Endothelial cell of umbilical vein (primary cell): ENCODE measurements around the gene KIF26B. TPM values are rescaled to one million over a fixed set of nuclear protein-coding genes. Genes with fewer than 3 reads are reported as not detected.

Experiments used
- BruUV-seq: library from RNA; stranded (reverse); fragments of 400-500 nt; replicated peaks from 2 replicates; lab custom pipeline; 2021; lab: Mats Ljungman, UMichigan
- CTCF ChIA-PET: fragments of 300-600, 350-600 bp; sonication (Branson Sonifier 250); formaldehyde crosslinking; loops from one replicate; lab custom pipeline; 2021; ENCODE audit warnings: antibody characterized with exemption, inconsistent platforms; lab: Charles Lee
- POLR2A ChIA-PET: fragments of 300-600, 350-600 bp; sonication (Branson Sonifier 250); formaldehyde crosslinking; loops from one replicate; lab custom pipeline; 2021; ENCODE audit warnings: antibody characterized with exemption, inconsistent platforms; lab: Charles Lee
- DNase-seq: peaks from one replicate; pipeline ENCODE4 v3.0.0-alpha.2; 2011; ENCODE audit warnings: low read depth, low spot score
- FAIRE-seq: peaks from 2 replicates; lab custom pipeline; 2011; peaks lifted over from hg19 to GRCh38; lab: Jason Lieb, UNC
- H2AFZ ChIP-seq: 2 replicates; pipeline ENCODE4 v1.6.0; 2012; ENCODE audit warnings: low read depth, low read length, control low read depth, inconsistent platforms
- H3K27ac ChIP-seq: 2 replicates; pipeline ENCODE4 v1.5.1; 2011; ENCODE audit warnings: low read depth, mild to moderate bottlenecking, control low read depth, low read length, moderate library complexity; ENCODE audit not compliant: insufficient read depth
- H3K27me3 ChIP-seq, 2 experiments: 2 replicates each; pipeline versions ENCODE4 v1.6.0 to v1.6.1; 2011; ENCODE audit warnings: low read length in 2 of 2, mixed read lengths in 1 of 2; ENCODE audit not compliant: control insufficient read depth in 2 of 2, insufficient read depth in 2 of 2
- H3K36me3 ChIP-seq, 2 experiments: 2 replicates in 1 of 2; 3 replicates in 1 of 2; pipeline ENCODE4 v1.5.1; 2011; ENCODE audit warnings: low read length in 2 of 2, mild to moderate bottlenecking in 1 of 2, moderate library complexity in 1 of 2; ENCODE audit not compliant: control insufficient read depth in 2 of 2, insufficient read depth in 2 of 2; ENCODE audit errors: extremely low read depth in 1 of 2
- H3K4me1 ChIP-seq: 3 replicates; pipeline ENCODE4 v1.5.1; 2011; ENCODE audit warnings: mild to moderate bottlenecking, low read length; ENCODE audit not compliant: control insufficient read depth, insufficient read depth; ENCODE audit errors: extremely low read depth
- H3K4me2 ChIP-seq: 2 replicates; pipeline ENCODE4 v1.6.1; 2011; ENCODE audit warnings: low read length, control low read depth, mixed read lengths; ENCODE audit not compliant: insufficient read depth
- H3K4me3 ChIP-seq, 3 experiments: fragments of 200-600 bp in 1 of 3; sonication (generic), shearing (Covaris generic) in 1 of 3; replicated peaks in 1 of 3; 2 replicates each; pipeline ENCODE4 v1.5.1; 2011 to 2016; ENCODE audit warnings: control low read depth in 3 of 3, low read length in 3 of 3, mild to moderate bottlenecking in 2 of 3, inconsistent platforms in 1 of 3, low read depth in 1 of 3, moderate library complexity in 1 of 3; ENCODE audit not compliant: insufficient read depth in 1 of 3
- H3K79me2 ChIP-seq: 2 replicates; pipeline ENCODE4 v1.6.0; 2012; ENCODE audit warnings: low read length, inconsistent platforms; ENCODE audit not compliant: control insufficient read depth, insufficient read depth
- H3K9ac ChIP-seq: replicated peaks from 2 replicates; pipeline ENCODE3; 2011; ENCODE audit warnings: low read length, control low read depth; ENCODE audit not compliant: insufficient read depth; ENCODE audit errors: extremely low read depth
- H3K9me1 ChIP-seq: replicated peaks from 3 replicates; pipeline ENCODE4 v1.6.0; 2011; ENCODE audit warnings: mild to moderate bottlenecking, low read length; ENCODE audit not compliant: control insufficient read depth, insufficient read depth; ENCODE audit errors: extremely low read depth
- H3K9me3 ChIP-seq: replicated peaks from 2 replicates; pipeline ENCODE4 v1.5.1; 2012; ENCODE audit warnings: low read length, inconsistent platforms; ENCODE audit not compliant: control insufficient read depth, insufficient read depth
- H4K20me1 ChIP-seq: replicated peaks from 2 replicates; pipeline ENCODE3; 2011; ENCODE audit warnings: mild to moderate bottlenecking, low read length; ENCODE audit not compliant: control insufficient read depth, insufficient read depth; ENCODE audit errors: extremely low read depth
- EZH2 ChIP-seq: IDR thresholded peaks from 2 replicates; pipeline ENCODE4 v1.6.1; 2012; ENCODE audit warnings: borderline replicate concordance, low read depth, mild to moderate bottlenecking, moderate library complexity, low read length, inconsistent platforms; ENCODE audit not compliant: severe bottlenecking
- FOS ChIP-seq: IDR thresholded peaks from 2 replicates; pipeline ENCODE4 v1.6.1; 2011; ENCODE audit warnings: mild to moderate bottlenecking, low read length, moderate library complexity, borderline replicate concordance; ENCODE audit not compliant: insufficient read depth
- GATA2 ChIP-seq: IDR thresholded peaks from 2 replicates; pipeline ENCODE4 v1.7.0; 2011; ENCODE audit warnings: low read depth, mild to moderate bottlenecking, moderate library complexity, mixed read lengths, low read length; ENCODE audit not compliant: insufficient read length, insufficient read depth
- JUN ChIP-seq: IDR thresholded peaks from 2 replicates; pipeline ENCODE4 v1.6.1; 2011; ENCODE audit warnings: borderline replicate concordance, low read depth; ENCODE audit not compliant: insufficient read length, insufficient read depth
- MYC ChIP-seq: IDR thresholded peaks from one replicate; pipeline ENCODE4 v1.6.1; 2011; ENCODE audit warnings: mild to moderate bottlenecking, low read depth, low read length
- POLR2A ChIP-seq: IDR thresholded peaks from 2 replicates; pipeline ENCODE4 v1.6.1; 2012; ENCODE audit warnings: low read depth, mild to moderate bottlenecking, control low read depth, low read length
- dilution Hi-C: fragments of 300-500 bp; cut with MboI; formaldehyde crosslinking; loops from one replicate; pipeline ENCODE4 v1.15.0; 2019; ENCODE audit warnings: low sequenced_read_pairs; ENCODE audit not compliant: extremely low pct_ligation_motif_present
- intact Hi-C: fragments of 100-400 bp; cut with micrococcal nuclease; formaldehyde crosslinking; loops from one replicate; pipeline ENCODE4 v1.10.0; 2022
- polyA plus RNA-seq, 4 experiments: library from polyadenylated mRNA; depleted of rRNA in 3 of 4; stranded (reverse) in 3 of 4; unstranded in 1 of 4; fragments of >200 nt; gene quantifications; 2 replicates each; pipeline versions ENCODE4 v1.2.1 to v1.2.3, GENCODE V29; 2011 to 2012; ENCODE audit warnings: missing spikeins in 1 of 4
- total RNA-seq: library from RNA; stranded (reverse); gene quantifications from 2 replicates; pipeline ENCODE4 v1.2.3, GENCODE V29; 2021
- TF ChIP-seq, protein P1 (sequence below), 2 donors: IDR thresholded peaks; 1 replicate in 1 of 2; 2 replicates in 1 of 2; pipeline ENCODE4 v1.5.1; 2011; ENCODE audit warnings: low read length in 2 of 2, mild to moderate bottlenecking in 2 of 2, moderate library complexity in 2 of 2, control low read depth in 1 of 2, inconsistent platforms in 1 of 2, low read depth in 1 of 2; ENCODE audit not compliant: insufficient read depth in 1 of 2; ENCODE audit errors: extremely low read depth in 1 of 2
- TF ChIP-seq, protein P2 (sequence below): IDR thresholded peaks from 2 replicates; pipeline ENCODE4 v1.6.1; 2011; ENCODE audit not compliant: insufficient read depth, insufficient read length

The KIF26B gene
- total and polyA plus RNA-seq, 2 donors (not counting 3 experiments of a cell fraction or from before 2014, with no cell fraction given) = 0.04 to 0.49 TPM

DNA sequence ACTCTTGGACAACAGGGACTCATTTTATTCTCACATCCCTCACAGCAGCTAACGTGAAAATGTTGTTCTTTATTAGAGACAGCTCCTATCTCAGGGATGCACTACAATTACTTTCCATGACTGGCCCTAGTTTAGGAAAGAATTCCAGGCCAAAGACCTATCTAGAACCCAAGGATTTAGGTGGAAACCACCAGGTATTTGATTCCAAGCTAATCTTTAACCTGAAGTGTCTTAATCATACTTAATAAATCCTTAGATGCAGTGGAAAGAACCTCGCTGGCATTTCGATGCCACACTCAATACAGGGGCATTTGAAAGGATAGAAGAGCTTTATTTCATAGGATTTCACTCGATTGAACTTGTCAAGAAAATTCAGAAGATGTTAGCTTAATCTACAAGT is 218.3 kb downstream of the KIF26B start:
- Histone ChIP-seq H3K4me1 (no peaks in the 10 kb centered on the region), H3K9me1 (no peaks in the 10 kb centered on the region), H3K9ac (no peak overlapping the region), H3K4me2 (no peak overlapping the region), H4K20me1 (no peaks in the 10 kb centered on the region), H3K4me3 (no peak overlapping the region), H3K79me2 (no peaks in the 10 kb centered on the region), H3K27ac (no peak overlapping the region), H3K36me3 (no peaks in the 10 kb centered on the region), H2AFZ (no peak overlapping the region), H3K9me3 (no peaks in the 10 kb centered on the region), H3K27me3 (no peaks in the 10 kb centered on the region)
- TF ChIP-seq, protein P1, sequence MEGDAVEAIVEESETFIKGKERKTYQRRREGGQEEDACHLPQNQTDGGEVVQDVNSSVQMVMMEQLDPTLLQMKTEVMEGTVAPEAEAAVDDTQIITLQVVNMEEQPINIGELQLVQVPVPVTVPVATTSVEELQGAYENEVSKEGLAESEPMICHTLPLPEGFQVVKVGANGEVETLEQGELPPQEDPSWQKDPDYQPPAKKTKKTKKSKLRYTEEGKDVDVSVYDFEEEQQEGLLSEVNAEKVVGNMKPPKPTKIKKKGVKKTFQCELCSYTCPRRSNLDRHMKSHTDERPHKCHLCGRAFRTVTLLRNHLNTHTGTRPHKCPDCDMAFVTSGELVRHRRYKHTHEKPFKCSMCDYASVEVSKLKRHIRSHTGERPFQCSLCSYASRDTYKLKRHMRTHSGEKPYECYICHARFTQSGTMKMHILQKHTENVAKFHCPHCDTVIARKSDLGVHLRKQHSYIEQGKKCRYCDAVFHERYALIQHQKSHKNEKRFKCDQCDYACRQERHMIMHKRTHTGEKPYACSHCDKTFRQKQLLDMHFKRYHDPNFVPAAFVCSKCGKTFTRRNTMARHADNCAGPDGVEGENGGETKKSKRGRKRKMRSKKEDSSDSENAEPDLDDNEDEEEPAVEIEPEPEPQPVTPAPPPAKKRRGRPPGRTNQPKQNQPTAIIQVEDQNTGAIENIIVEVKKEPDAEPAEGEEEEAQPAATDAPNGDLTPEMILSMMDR (IDR thresholded peaks at IDR 0.05; ENCODE audit: extremely low read depth in 1 of 2, insufficient read depth in 1 of 2, low read depth in 1 of 2, low read length in 2 of 2) = no peak
- TF ChIP-seq POLR2A = no peak
- TF ChIP-seq GATA2 = no peak
- TF ChIP-seq FOS = no peak
- TF ChIP-seq JUN = no peak
- no peak for TF ChIP-seq EZH2
- TF ChIP-seq, protein P2, sequence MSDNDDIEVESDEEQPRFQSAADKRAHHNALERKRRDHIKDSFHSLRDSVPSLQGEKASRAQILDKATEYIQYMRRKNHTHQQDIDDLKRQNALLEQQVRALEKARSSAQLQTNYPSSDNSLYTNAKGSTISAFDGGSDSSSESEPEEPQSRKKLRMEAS = no peak
- no peak for TF ChIP-seq MYC
- dilution Hi-C loops (no loop called here), intact Hi-C loops (no loop called here)
- no TSS peak for BruUV-seq
- POLR2A ChIA-PET = no interaction called here
- DNase-seq (no peak), FAIRE-seq (no peak)
- CTCF ChIA-PET = no interaction called here
